Activated naive CD8-positive, alpha-beta T cell treated with anti-CD3 and anti-CD28 coated beads, Interleukin-2, amount 10 ng/mL, durations not matched to agents 7 days and 5 days (primary cell): Measurements from ENCODE around the gene RAB6B. TPM values are rescaled to one million over a fixed set of nuclear protein-coding genes. Genes with fewer than 3 reads are reported as not detected.

Experiments used
- ATAC-seq: fragments of 150-1000 bp; cut with Tn5 transposase; one replicate; pipeline ENCODE4 v1.10.0; 2021; ENCODE audit warnings: low read depth, moderate library complexity
- POLR2A ChIA-PET: fragments of 350-600 bp; sonication (Branson Sonifier 250); formaldehyde crosslinking; loops from one replicate; lab custom pipeline; 2021; ENCODE audit warnings: antibody characterized with exemption; lab: Charles Lee
- DNase-seq: peaks from one replicate; pipeline ENCODE4 v3.0.0; 2021
- H3K27ac Mint-ChIP-seq: one replicate; pipeline ENCODE4 v1.8.0; 2022; ENCODE audit warnings: mild to moderate bottlenecking, mixed read lengths
- H3K27me3 Mint-ChIP-seq: one replicate; pipeline ENCODE4 v1.8.0; 2022; ENCODE audit warnings: mild to moderate bottlenecking, moderate library complexity, mixed read lengths
- H3K36me3 Mint-ChIP-seq: one replicate; pipeline ENCODE4 v1.8.0; 2021; ENCODE audit warnings: mild to moderate bottlenecking, mixed read lengths
- H3K4me1 Mint-ChIP-seq: one replicate; pipeline ENCODE4 v1.8.0; 2021; ENCODE audit warnings: mixed read lengths
- H3K4me3 Mint-ChIP-seq: one replicate; pipeline ENCODE4 v1.8.0; 2022; ENCODE audit warnings: mild to moderate bottlenecking, moderate library complexity, mixed read lengths
- H3K9me3 Mint-ChIP-seq: one replicate; pipeline ENCODE4 v1.8.0; 2021; ENCODE audit warnings: mixed read lengths
- total RNA-seq, 2 experiments: library from RNA; stranded (reverse); gene quantifications; one replicate each; pipeline ENCODE4 v1.2.3, GENCODE V29; 2021

The RAB6B gene
- total RNA-seq, 2 experiments from 2014 or later = 0.39 to 0.40 TPM

DNA sequence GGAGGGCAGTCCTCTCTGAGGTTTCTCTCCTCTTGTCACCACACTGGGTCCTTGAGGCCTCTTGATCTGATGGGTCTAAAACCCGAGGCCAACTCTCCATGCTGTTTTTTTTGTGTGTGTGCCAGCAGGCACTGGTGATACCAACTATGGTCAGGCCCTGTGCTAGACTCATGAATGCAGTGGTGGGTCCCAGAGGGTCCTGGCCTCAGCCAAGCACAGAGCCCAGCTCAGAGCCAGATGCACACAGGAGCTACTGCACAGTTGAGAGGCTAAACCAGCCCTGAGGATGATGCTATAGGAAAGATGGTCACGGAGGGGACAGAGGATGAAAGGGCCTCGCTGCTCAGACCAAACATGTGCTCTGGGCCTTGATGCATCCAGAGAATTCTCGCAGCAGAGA lies 33.5 kb downstream of the RAB6B start:
- POLR2A ChIA-PET = no interaction called here
- ATAC-seq (no peak), DNase-seq (no peak)
- no peaks in the 10 kb centered on the region for H3K9me3 Mint-ChIP-seq
- H3K36me3 Mint-ChIP-seq = no peaks in the 10 kb centered on the region
- no peak overlapping the region for H3K27ac Mint-ChIP-seq
- peaks cover 4% of the 10 kb centered on the region for H3K27me3 Mint-ChIP-seq
- no peak overlapping the region for H3K4me3 Mint-ChIP-seq
- H3K4me1 Mint-ChIP-seq = peaks cover 8% of the 10 kb centered on the region

DNA sequence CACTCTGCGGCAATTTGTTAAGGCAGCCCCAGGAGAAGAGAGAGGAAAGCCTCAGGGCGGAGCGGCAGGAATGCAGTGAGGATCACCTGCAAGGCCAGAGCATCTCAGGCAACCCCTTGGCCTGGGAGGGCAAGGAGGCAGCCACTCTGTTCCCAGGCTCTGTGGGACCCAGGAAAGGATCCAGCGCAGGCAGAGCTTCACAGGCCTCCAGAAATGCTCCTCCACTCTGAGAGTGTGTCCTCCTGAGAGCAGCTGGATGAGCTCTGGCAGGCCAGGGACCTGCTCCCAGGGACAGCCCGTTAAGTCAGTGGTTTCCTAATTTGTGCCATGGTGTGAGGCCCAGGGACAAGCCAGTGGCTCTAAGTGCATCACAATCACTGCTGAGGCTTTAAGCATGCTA lies 35.2 kb downstream of the RAB6B start:
- H3K27me3 Mint-ChIP-seq = peaks cover 4% of the 10 kb centered on the region
- POLR2A ChIA-PET = no interaction called here
- ATAC-seq = no peak

DNA sequence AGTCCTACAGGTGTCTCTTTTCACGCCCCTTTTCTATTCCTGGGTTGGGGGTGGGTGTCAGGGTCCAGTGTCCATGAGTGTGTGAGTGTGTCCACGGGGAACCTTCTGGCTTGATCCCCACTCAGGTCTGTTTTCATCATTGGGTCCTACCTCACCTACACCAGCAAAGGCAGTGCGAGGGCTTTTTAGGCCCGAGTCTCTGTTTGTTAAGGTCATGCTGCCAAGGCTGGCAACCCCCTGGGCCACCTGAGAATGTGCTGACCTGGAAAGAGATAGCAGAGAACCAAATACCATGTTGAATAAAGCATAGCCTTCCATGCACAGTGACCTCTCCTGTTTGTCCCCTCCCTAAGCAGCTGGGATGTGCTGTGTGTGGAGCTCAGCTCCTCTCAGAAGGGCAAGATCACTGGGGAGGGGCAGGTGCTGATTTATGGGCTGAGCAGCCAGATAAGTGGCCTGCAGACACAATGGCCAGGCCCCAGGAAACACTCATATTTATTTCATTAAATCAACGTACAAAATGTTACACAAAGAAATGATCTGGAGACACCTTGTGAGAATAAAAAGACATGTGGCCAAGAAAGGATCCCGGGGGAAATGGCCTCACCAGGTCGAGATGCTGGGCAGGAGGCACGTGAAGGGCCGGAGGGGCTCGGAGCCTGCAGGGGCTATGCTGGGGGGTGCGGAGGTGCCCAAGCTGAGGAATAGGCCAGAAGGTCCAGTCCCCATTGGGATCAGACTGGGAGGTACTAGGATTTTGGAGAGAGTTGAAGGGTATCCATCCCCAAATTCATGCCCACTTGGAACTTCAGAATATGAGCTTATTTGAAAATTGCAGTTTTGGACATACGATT lies 36.1 kb downstream of the RAB6B start:
- Mint-ChIP-seq H3K4me3 (no peak overlapping the region), H3K9me3 (no peaks in the 10 kb centered on the region), H3K27ac (no peak overlapping the region), H3K4me1 (peaks cover 8% of the 10 kb centered on the region), H3K36me3 (no peaks in the 10 kb centered on the region), H3K27me3 (peaks cover 4% of the 10 kb centered on the region)
- DNase-seq = no peak
- POLR2A ChIA-PET = no interaction called here
- no peak for ATAC-seq

More for the DNA sequence above, 35.2 kb downstream of the RAB6B start:
- DNase-seq = no peak
- no peaks in the 10 kb centered on the region for H3K36me3 Mint-ChIP-seq
- H3K9me3 Mint-ChIP-seq = no peaks in the 10 kb centered on the region
- H3K4me3 Mint-ChIP-seq = no peak overlapping the region
- peaks cover 8% of the 10 kb centered on the region for H3K4me1 Mint-ChIP-seq
- no peak overlapping the region for H3K27ac Mint-ChIP-seq

DNA sequence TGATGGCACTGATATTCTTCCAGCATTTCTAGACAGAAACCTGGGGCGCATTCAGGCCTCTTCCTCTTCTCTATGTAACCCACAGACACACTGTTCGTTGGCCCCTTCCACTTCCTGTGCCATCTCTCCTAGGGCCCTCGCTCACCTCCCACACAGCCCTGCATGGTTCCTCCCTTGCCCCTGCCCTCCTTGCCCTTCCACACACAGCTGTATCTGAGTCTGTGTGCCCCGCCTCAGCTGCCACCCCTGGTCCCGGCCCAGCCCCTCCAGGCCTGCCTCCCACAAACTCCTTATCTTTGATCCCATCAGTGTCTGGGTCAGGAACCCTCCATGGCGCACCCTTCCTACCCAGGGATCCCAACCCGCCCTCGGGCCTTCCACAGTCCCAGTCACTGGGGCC lies 37.9 kb downstream of the RAB6B start:
- Mint-ChIP-seq H3K27ac (peak overlapping the region; percentile 64), H3K9me3 (no peaks in the 10 kb centered on the region)

DNA sequence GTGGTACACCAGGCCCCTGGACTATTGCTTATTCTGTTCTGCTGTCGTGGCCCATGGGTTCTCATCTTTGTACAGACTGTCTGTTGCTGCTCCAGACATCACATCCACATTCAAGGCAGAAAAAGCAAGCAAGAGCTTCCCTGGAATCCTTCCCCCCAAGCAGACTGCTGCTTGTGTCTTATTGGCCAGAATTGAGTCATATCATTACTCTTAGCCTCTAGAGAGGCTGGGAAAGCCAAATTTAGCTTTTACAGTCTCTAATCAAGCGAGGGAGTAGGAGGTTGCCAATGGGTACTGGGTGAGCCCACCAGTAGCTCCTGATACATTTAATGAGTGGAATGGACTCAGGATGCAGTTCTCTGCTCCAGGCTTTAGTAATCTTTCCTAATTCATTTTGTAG lies 39.4 kb downstream of the RAB6B start:
- POLR2A ChIA-PET = no interaction called here
- Mint-ChIP-seq H3K27ac (no peak overlapping the region), H3K9me3 (no peaks in the 10 kb centered on the region), H3K27me3 (no peaks in the 10 kb centered on the region), H3K36me3 (no peaks in the 10 kb centered on the region), H3K4me3 (no peak overlapping the region), H3K4me1 (peaks cover 9% of the 10 kb centered on the region)
- DNase-seq (no peak), ATAC-seq (no peak)

More for the DNA sequence above, 37.9 kb downstream of the RAB6B start:
- Mint-ChIP-seq H3K4me3 (no peak overlapping the region), H3K4me1 (peaks cover 8% of the 10 kb centered on the region), H3K27me3 (no peaks in the 10 kb centered on the region), H3K36me3 (no peaks in the 10 kb centered on the region)
- ATAC-seq (peak; percentile 75), DNase-seq (no peak)
- POLR2A ChIA-PET = no interaction called here

DNA sequence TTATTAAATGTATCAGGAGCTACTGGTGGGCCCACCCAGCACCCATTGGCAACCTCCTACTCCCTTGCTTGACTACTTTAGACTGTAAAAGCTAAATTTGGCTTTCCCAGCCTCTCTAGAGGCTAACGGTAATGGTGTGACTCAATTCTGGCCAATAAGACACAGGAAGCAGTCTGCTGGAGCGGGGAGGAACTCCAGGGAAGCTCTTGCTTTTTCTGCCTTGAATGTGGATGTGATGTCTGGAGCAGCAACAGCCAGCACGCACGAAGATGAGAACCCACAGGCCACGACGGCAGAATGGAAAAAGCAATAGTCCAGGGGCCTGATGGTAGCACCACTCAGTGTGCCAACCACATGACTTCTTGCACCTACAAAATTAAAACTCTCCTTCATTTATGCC lies 39.9 kb downstream of the RAB6B start:
- H3K27ac Mint-ChIP-seq = no peak overlapping the region
- POLR2A ChIA-PET = no interaction called here
- peaks cover 10% of the 10 kb centered on the region for H3K4me1 Mint-ChIP-seq
- H3K27me3 Mint-ChIP-seq = no peaks in the 10 kb centered on the region
- no peak overlapping the region for H3K4me3 Mint-ChIP-seq
- no peaks in the 10 kb centered on the region for H3K36me3 Mint-ChIP-seq
- ATAC-seq = no peak
- no peak for DNase-seq
- no peaks in the 10 kb centered on the region for H3K9me3 Mint-ChIP-seq

DNA sequence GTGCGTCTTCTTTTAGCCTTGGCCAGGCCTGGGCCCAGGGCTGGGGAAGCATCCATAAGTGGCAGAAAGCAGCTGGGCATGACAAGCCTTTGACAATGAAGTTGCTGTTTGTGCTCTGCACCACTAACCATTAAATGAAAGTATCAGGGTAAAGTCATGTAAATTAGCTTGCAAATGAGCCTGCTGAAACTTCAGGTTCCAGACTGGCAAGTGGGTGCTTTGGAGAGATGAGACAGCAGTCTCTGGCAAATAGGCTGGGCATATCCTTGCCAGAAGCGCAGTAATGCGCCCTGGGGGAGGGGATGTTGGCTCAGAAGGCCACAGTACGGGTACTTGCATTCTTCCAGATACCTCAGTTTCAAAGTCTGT lies 40.7 kb downstream of the RAB6B start:
- Mint-ChIP-seq H3K9me3 (no peaks in the 10 kb centered on the region), H3K36me3 (no peaks in the 10 kb centered on the region), H3K27me3 (peaks cover 2% of the 10 kb centered on the region), H3K4me3 (no peak overlapping the region), H3K4me1 (peaks cover 10% of the 10 kb centered on the region), H3K27ac (no peak overlapping the region)
- DNase-seq (no peak), ATAC-seq (no peak)
- POLR2A ChIA-PET = no interaction called here

DNA sequence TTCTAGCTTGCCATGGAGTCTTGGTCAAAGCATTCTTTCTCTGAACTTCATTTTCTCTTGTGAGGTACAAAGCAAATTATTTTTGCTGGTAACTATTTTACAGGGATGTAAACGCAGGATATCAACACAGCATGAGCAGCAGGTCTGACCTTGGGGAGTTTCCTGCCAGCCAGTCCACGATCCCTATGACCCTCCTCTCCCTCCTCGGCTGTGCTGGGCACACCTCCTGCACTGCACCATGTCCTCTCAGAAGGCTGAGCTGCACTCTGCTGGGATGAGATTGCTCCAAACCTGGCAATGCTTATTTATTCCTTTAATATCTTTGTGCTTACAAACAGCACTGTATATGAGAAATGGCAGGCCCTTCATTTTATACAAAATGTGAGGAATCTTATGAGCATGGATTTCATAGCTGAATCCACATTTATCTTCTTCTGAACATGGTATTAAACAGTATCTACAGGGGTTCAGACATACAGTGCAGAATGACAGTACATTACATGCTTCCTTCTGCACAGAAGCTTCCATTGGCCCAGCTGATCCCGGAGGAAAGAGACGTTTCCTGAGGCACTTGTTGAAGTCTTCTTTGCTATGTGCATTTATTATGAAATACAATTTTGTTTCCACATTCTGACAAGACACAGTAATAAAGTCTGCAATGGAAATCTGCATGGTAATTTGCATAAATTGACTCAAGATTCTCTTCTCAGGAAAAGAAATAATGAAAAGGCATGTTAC lies 41.2 kb downstream of the RAB6B start:
- no peaks in the 10 kb centered on the region for H3K36me3 Mint-ChIP-seq
- POLR2A ChIA-PET = no interaction called here
- no peak overlapping the region for H3K4me3 Mint-ChIP-seq
- DNase-seq (no peak), ATAC-seq (no peak)
- H3K9me3 Mint-ChIP-seq = no peaks in the 10 kb centered on the region
- no peak overlapping the region for H3K27ac Mint-ChIP-seq
- H3K4me1 Mint-ChIP-seq = peaks cover 10% of the 10 kb centered on the region
- H3K27me3 Mint-ChIP-seq = peaks cover 2% of the 10 kb centered on the region

DNA sequence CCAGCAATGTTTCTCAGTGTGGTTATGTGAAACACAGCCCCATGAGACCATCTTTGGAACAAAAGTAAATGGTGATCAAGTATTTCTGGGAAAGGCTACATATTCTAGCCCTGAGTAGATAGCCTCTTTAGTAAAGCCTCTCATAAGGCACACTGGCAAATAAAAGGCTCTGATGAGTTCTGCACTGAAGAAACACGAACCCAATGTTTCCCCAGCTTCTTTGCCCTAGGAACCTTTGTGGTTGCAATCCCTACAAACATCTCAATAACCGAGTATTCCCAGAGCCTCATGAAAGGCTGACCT lies 41.8 kb downstream of the RAB6B start:
- no peak overlapping the region for H3K27ac Mint-ChIP-seq
- H3K4me1 Mint-ChIP-seq = peaks cover 10% of the 10 kb centered on the region
- H3K36me3 Mint-ChIP-seq = no peaks in the 10 kb centered on the region
- H3K4me3 Mint-ChIP-seq = no peak overlapping the region
- no peak for DNase-seq
- POLR2A ChIA-PET = no interaction called here
- H3K9me3 Mint-ChIP-seq = no peaks in the 10 kb centered on the region
- no peak for ATAC-seq
- peaks cover 4% of the 10 kb centered on the region for H3K27me3 Mint-ChIP-seq

DNA sequence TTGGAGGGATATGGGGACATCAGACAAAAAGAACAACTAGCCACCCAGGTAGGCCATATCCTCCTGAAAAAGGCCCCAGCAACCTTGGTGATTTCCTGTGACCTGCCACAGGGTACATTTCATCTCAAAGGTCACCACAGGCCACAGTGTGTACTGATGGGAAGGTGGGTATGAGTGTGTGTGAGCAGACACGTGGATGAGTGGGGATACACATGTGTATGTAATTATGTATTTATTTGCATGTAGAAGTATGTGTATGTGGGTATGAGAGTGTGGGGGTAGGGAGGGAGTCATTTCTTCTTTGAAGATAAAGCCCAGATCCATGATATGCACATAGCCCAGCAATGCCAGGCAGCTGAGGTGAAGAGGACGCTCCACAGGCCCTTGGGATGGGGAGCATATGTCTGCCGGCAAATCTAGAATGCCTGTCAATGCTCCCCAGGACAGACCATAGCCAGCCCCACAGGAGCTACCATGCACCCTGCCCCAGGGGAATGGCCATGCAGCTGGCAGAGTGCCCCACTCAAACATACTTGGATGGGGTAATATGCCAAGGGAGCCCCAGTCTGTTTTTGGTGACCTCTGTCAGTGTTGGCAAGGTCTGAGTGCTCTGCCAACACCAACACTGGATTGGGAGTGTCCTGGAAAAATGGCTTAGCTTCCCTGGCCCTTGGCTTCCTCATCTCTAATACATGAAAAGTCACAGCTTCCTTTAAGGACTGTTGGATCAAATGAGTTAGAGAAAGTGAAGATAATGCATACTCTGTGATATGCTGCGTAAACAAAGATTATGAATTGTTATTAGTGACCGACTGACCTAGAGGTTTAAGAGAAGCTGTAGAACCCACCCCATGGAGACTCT lies 42.4 kb downstream of the RAB6B start:
- Mint-ChIP-seq H3K4me3 (no peak overlapping the region), H3K4me1 (peaks cover 10% of the 10 kb centered on the region), H3K27ac (no peak overlapping the region), H3K36me3 (no peaks in the 10 kb centered on the region), H3K9me3 (no peaks in the 10 kb centered on the region), H3K27me3 (peaks cover 7% of the 10 kb centered on the region)
- POLR2A ChIA-PET = no interaction called here
- ATAC-seq (peak; percentile 28), DNase-seq (no peak)

DNA sequence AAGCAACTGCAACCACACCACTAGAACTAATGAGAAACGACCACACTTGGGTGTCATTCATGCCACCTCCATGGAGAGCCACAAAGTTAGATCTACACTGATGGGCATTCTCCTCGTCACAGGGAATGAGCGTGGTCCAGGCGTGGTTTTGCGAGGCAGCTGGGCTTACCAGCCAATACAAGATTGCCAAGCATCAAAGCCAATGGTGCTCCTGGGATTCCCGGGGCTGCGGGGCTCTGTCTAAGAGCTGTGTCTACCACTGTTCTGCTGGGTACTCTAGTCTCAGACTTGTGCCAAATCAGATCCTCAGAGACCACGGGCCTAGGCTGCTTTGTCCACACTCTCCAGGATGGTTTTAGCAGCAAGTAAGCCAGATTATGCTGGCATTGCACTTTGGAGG lies 43.8 kb downstream of the RAB6B start:
- ATAC-seq = no peak
- Mint-ChIP-seq H3K4me3 (no peak overlapping the region), H3K27ac (no peak overlapping the region), H3K4me1 (peaks cover 3% of the 10 kb centered on the region), H3K36me3 (no peaks in the 10 kb centered on the region), H3K27me3 (peaks cover 15% of the 10 kb centered on the region), H3K9me3 (no peaks in the 10 kb centered on the region)
- DNase-seq = no peak
- POLR2A ChIA-PET = no interaction called here

DNA sequence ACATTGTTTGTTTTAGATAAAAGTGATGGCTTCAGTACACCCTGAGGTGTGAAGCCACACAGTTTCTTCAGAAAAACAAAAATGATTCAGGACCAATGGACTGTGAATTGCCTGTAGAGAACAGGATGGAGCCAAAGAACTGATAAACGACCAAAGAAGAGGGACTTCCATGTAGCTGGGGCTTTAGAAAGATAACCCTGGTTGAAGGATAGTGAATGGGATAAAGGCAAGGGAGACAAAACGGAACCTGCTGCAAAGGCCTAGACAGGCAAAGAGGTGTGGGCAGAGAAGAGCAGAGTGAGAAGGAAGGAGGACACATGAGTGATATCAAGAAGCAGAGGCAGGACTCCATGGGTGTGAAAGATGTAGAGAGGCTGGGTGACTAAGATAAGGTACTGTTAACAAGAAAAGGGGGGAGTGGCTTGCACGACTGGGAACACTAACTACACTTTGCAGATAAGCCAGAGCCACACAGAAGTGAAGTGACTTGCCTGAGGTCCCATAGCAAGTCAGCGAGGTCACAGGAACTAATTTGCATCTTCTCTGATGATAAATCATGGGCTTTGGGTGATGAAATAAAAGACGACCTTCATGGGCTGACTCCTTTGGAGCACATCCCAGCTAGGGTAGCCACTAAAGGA lies 44.3 kb downstream of the RAB6B start:
- H3K9me3 Mint-ChIP-seq = no peaks in the 10 kb centered on the region
- H3K27ac Mint-ChIP-seq = no peak overlapping the region
- H3K4me1 Mint-ChIP-seq = peaks cover 3% of the 10 kb centered on the region
- DNase-seq (no peak), ATAC-seq (no peak)
- POLR2A ChIA-PET = no interaction called here
- H3K36me3 Mint-ChIP-seq = no peaks in the 10 kb centered on the region
- no peak overlapping the region for H3K4me3 Mint-ChIP-seq
- peaks cover 15% of the 10 kb centered on the region for H3K27me3 Mint-ChIP-seq

DNA sequence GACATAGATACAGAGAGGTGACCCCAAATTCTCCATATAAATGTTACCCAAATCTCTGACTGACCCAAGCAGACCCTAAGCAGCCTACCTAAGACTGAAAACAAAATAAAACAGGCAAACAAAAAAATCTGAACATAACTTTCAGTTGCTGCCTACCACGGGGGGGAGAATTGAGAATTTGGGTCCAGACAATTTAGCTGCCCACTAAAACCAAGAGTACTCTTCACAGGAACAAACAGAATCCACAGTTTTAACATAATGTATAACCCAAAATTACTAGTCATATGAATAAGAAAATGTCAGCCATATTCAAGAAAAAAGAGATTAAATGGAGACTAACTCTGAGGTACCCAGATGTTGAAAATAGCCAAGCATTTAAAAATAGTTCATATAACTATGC lies 45.6 kb downstream of the RAB6B start:
- DNase-seq (no peak), ATAC-seq (no peak)
- Mint-ChIP-seq H3K9me3 (no peaks in the 10 kb centered on the region), H3K27ac (no peak overlapping the region), H3K36me3 (no peaks in the 10 kb centered on the region), H3K27me3 (peaks cover 18% of the 10 kb centered on the region), H3K4me3 (no peak overlapping the region), H3K4me1 (peaks cover 3% of the 10 kb centered on the region)
- POLR2A ChIA-PET = no interaction called here
